ENCODE measurements around the gene GRIN2A. TPM values are rescaled to one million over a fixed set of nuclear protein-coding genes. Genes with fewer than 3 reads are reported as not detected.

The GRIN2A gene
- total RNA-seq, 1 donor from 2014 or later, result 7.8 TPM

DNA sequence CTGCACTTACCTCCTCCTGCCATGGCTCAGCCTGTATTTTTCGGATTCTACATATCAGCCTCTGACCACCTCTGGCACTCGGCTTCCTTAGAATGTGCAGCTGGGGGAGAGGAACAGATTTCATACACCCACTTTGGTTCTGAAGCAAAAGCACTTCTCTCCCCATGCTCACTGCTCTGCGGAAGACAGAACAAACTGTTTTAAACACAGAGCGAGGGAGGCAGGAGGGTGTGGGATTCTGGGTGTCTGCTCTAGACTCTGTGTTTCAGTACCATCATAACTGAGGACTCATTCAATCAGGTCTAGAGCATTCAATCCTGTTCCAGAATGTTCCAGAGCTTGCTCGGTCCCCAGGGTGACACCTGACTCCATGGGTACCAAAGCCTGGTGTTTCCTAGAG is 239.1 kb downstream of the GRIN2A start:
- no peaks in the 10 kb centered on the region for H3K36me3 ChIP-seq
- no peak for DNase-seq (ENCODE audit: low spot score in 2 of 2)
- intact Hi-C loops (cut with DNase I), result no loop called here
- no peaks in the 10 kb centered on the region for H3K27me3 ChIP-seq
- no peak overlapping the region for H3K27ac ChIP-seq
- TF ChIP-seq, protein P1, sequence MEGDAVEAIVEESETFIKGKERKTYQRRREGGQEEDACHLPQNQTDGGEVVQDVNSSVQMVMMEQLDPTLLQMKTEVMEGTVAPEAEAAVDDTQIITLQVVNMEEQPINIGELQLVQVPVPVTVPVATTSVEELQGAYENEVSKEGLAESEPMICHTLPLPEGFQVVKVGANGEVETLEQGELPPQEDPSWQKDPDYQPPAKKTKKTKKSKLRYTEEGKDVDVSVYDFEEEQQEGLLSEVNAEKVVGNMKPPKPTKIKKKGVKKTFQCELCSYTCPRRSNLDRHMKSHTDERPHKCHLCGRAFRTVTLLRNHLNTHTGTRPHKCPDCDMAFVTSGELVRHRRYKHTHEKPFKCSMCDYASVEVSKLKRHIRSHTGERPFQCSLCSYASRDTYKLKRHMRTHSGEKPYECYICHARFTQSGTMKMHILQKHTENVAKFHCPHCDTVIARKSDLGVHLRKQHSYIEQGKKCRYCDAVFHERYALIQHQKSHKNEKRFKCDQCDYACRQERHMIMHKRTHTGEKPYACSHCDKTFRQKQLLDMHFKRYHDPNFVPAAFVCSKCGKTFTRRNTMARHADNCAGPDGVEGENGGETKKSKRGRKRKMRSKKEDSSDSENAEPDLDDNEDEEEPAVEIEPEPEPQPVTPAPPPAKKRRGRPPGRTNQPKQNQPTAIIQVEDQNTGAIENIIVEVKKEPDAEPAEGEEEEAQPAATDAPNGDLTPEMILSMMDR (IDR thresholded peaks at IDR 0.05), result no peak
- no peaks in the 10 kb centered on the region for H3K9me3 ChIP-seq
- no peaks in the 10 kb centered on the region for H3K4me1 ChIP-seq
- H3K4me3 ChIP-seq, result no peak overlapping the region

DNA sequence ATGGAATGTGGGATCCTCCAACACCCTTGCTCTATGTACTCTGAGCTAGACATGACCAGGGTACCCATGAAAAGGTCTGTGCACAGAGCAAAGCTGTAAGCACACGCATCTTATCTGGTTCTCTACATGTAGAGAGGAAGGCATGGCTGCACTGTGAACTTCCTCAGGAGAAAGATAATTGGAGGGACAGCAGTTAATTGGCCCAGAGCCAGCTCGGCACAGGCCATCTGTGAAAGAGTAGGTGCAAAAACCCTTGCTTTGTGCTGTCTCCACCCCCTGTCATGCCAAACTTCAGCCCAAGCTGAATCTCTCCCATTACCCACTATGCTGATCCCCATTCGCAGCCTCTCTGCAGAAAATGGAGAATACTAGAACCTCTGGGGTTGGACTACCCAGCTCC is 241.0 kb downstream of the GRIN2A start:
- Histone ChIP-seq H3K4me1 (no peaks in the 10 kb centered on the region), H3K36me3 (no peaks in the 10 kb centered on the region), H3K27ac (no peak overlapping the region), H3K9me3 (no peaks in the 10 kb centered on the region), H3K4me3 (no peak overlapping the region), H3K27me3 (no peaks in the 10 kb centered on the region)
- TF ChIP-seq, protein P1 (IDR thresholded peaks at IDR 0.05), result no peak
- intact Hi-C loops (cut with DNase I), result no loop called here
- no peak for DNase-seq (ENCODE audit: low spot score in 2 of 2)

DNA sequence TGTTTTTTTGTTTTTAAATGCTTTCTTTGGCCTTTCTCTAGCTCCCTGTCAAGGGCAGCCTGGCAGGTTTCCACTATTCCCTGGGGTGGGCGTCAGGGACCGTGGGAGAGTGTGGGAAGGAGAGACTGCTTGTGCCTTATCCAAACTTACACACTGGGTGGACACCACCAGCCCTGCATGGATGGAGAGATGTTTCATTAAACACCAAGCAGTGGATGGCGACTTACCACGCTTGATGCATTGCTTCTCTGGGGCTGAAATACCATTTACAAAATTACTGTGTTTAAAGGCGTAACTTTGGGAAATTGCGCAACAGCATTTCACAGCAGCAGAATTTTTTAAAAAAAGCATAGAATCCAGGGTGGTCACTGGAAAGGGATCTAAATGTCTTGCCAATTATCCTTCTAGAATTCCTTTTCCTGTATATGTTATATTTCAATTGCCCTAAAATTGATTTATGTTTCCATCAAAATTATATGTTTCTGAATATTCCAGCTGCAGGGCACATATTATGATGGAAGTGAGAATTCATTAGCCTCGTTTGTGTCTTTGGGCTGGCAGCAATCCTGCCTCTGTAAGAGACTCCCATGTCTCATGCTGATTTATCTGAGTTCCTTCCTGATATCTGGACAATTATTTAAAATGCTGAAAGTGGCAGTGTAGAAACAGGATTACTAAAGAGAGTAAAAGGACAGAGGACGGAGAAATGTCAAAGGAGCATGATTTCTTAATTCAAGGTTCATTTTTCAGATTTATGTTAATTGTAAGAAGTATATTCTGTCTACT is 247.3 kb downstream of the GRIN2A start:
- H3K27ac ChIP-seq, result no peak overlapping the region
- H3K36me3 ChIP-seq, result no peaks in the 10 kb centered on the region
- H3K4me1 ChIP-seq, result peaks cover 0 to 5% of the 10 kb centered on the region in 2 donors
- DNase-seq (ENCODE audit: low spot score in 2 of 2), result no peak
- TF ChIP-seq, protein P1 (IDR thresholded peaks at IDR 0.05), result no peak
- no peaks in the 10 kb centered on the region for H3K27me3 ChIP-seq
- no peak overlapping the region for H3K4me3 ChIP-seq
- no peaks in the 10 kb centered on the region for H3K9me3 ChIP-seq
- intact Hi-C loops (cut with DNase I), result no loop called here

DNA sequence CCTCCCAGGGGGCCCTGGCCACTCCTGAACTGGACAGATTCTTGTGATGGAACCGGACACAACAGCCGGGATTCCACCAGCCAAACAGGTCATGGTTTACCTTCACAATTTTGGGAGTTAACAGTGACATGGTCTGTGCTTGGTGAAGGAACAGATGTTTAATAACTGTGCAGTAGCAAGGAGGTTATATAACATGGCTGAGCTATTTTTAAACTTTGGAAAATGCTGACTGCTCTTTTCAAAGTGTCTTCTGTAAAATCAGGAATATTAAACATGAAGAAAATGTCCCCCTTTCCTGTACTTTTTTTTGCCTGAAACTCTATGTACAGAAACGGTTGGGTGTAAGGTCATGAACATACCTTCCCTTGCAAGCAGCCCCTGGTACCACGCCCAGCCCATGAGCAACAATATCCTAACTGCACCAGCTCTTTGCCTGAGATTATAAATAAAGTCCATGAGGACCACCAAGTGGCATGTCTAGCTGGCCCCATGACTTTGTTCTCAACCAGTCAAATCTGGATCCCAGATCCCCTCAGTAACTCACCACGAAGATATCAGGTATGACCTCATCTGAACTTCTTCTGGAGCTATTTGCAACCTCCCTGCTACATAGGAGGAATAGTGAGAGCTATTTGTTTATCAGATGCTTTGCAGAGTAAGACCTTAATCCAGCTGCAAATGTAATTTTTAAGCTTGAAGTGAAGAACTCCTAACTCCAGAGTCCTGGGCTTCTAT is 249.1 kb downstream of the GRIN2A start:
- Histone ChIP-seq H3K27me3 (no peaks in the 10 kb centered on the region), H3K27ac (no peak overlapping the region), H3K4me3 (no peak overlapping the region), H3K36me3 (no peaks in the 10 kb centered on the region), H3K4me1 (peaks cover 0 to 5% of the 10 kb centered on the region in 2 donors), H3K9me3 (no peaks in the 10 kb centered on the region)
- intact Hi-C loops (cut with DNase I), result no loop called here
- DNase-seq (ENCODE audit: low spot score in 2 of 2), result no peak
- TF ChIP-seq, protein P1 (IDR thresholded peaks at IDR 0.05), result no peak

DNA sequence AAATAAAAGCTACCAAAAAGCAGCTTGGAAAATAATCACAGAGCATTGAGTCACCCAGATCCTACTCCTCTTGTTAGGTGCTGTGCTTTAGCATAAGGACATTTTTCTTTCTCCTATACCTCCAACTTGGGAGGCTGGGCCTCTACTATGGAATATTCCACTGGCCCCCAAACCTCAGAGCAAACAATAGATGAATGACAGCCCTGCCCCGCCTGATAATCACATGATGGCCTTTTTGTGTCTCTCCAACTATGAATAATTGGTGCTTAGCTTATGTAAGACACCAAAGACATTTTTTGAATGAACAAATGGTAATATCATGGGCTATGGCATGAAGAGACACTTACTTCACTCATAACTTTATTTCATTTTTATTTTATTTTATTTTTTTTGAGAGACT is 250.2 kb downstream of the GRIN2A start:
- Histone ChIP-seq H3K9me3 (no peaks in the 10 kb centered on the region), H3K4me1 (peaks cover 0 to 5% of the 10 kb centered on the region in 2 donors), H3K36me3 (no peaks in the 10 kb centered on the region), H3K27ac (no peak overlapping the region), H3K27me3 (no peaks in the 10 kb centered on the region), H3K4me3 (no peak overlapping the region)
- intact Hi-C loops (cut with DNase I), result no loop called here
- TF ChIP-seq, protein P1 (IDR thresholded peaks at IDR 0.05), result no peak
- no peak for DNase-seq (ENCODE audit: low spot score in 2 of 2)
